Activated naive CD4-positive, alpha-beta T cell treated with anti-CD3 and anti-CD28 coated beads, Interleukin-2, amount 50 U/mL, for 72 hours (primary cell): ENCODE results near the gene CPVL. TPM values are rescaled to one million over a fixed set of nuclear protein-coding genes. Genes with fewer than 3 reads are reported as not detected.

Source experiments
- ATAC-seq, 2 donors: fragments of 150-1000 bp; cut with Tn5 transposase; 2 replicates each; pipeline ENCODE4 v1.10.0; 2021; ENCODE audit warnings: mild to moderate bottlenecking in 2 of 2, moderate library complexity in 2 of 2
- DNase-seq, 2 donors: peaks; one replicate each; pipeline ENCODE4 v3.0.0; 2021 to 2022; ENCODE audit warnings: low spot score in 2 of 2
- H3K27ac Mint-ChIP-seq, 2 donors: one replicate each; pipeline ENCODE4 v1.8.0; 2022; ENCODE audit warnings: mild to moderate bottlenecking in 2 of 2, mixed read lengths in 2 of 2
- H3K36me3 Mint-ChIP-seq, 2 donors: one replicate each; pipeline ENCODE4 v1.8.0; 2022; ENCODE audit warnings: mixed read lengths in 2 of 2
- H3K9me3 Mint-ChIP-seq, 2 donors: one replicate each; pipeline ENCODE4 v1.8.0; 2022; ENCODE audit warnings: mixed read lengths in 2 of 2
- total RNA-seq, 2 donors: library from RNA; stranded (reverse); gene quantifications; one replicate each; pipeline ENCODE4 v1.2.3, GENCODE V29; 2022

The CPVL gene
- total RNA-seq, 2 donors from 2014 or later: not detected

DNA sequence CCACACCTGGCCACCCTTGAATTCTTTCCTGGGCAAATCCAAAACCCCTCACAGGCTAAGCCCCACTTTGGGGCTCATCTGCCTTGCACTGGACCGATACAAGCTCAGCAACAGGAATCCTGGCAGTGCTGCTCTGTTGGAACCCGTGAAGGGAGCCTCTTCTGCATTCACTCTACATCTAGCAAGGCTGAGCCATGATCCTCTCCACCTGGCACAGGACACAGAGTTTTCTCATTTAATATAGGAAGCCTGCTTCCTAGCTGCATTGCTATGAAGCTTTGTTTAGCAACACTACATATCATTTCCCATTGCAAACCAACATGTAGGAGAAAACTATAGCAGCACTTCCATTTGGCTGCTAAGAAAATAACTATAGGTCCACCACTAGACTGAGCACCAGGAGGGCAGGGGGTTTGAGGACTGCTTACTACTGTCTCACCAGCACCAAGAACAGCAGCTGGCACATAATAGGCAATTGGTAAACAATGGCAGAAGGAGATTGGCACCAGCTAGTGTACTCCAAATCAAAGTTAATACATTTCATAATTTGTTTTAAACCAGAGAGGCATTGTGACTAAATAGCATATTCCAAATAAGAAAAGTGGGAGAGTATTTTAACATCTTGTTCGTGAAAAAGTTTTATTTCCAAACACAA, 56.1 kb downstream of the CPVL start:
- no peak overlapping the region for H3K27ac Mint-ChIP-seq
- no peak for ATAC-seq
- no peaks in the 10 kb centered on the region for H3K36me3 Mint-ChIP-seq
- no peaks in the 10 kb centered on the region for H3K9me3 Mint-ChIP-seq
- no peak for DNase-seq

DNA sequence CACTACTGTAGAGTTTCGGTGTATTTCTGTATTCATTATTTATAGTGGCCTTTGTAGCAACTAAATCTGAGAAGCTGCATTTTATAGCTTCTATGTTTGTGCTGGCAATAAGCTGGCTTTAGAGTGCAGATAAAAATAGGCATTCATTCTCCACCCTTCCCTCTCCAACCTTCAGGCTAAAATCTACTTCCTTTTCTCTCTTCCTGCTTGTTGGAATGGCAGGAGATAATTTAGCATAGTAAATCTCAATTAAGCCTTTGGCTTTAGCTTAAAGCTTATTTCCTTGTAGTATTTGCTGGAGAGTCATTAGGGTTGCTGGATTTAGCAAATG, 58.5 kb downstream of the CPVL start:
- no peaks in the 10 kb centered on the region for H3K36me3 Mint-ChIP-seq
- no peak overlapping the region for H3K27ac Mint-ChIP-seq
- no peak for ATAC-seq
- no peaks in the 10 kb centered on the region for H3K9me3 Mint-ChIP-seq
- DNase-seq: no peak

DNA sequence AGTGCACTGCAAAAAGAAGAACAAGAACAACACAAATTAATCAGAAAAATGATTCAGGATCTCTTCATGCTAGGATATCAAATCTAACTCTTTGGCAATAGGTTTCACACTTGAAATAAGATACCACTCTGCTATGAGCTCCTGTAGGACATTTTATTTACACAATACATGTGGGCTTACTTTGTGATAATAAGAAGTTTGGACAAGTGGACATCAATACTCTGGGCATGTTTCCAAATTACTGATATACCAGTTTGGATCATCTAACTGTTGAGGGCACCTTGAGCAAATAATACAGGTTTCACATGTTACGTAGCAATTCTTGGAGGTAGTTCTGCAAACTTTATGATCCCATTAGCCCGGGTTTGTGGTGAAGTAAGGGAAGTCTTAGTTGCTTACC, 59.8 kb downstream of the CPVL start:
- ATAC-seq (no peak), DNase-seq (no peak)
- no peaks in the 10 kb centered on the region for H3K36me3 Mint-ChIP-seq
- no peaks in the 10 kb centered on the region for H3K9me3 Mint-ChIP-seq
- H3K27ac Mint-ChIP-seq: no peak overlapping the region

DNA sequence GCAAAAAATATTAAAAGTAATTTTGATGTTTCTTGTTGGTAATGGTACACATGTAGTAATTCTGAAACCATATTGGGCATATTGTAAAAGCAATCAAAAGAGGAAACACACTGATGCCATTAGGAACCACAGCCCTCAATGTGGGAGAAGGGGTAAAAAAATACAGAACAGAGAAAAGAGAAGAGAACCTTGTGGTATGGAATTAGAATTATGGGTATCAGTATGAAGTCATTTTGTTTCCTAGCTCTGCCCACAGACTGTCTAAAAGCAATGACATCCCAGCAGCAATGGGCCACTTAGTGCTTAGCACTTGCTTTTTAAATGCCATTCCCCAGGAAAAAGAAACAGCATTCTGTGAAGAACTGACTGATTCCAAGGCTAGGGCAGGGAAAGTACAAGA, 61.5 kb downstream of the CPVL start:
- H3K36me3 Mint-ChIP-seq: no peaks in the 10 kb centered on the region
- DNase-seq: no peak
- peak in 1 of 2 donors; percentile 65 for ATAC-seq

DNA sequence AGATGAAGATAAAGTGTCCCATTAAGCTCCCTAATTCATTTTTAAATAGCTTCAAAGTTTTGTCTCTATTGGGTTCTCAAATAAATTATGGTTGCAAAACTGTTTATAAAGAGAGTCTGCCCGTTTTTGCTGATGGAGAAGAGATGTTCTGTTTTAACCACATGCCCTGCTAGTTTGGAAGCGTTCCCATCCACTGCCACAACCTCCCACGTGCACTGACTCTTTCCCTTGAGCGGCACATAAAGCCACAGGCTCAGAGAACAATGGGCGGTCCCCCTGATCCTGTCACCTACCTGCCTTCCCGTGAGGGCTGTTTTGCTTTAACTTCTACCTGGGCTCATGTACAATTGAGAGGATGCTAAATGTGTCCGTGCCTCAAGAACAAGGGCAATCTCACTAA, 65.5 kb downstream of the CPVL start:
- ATAC-seq (no peak), DNase-seq (no peak)
- no peaks in the 10 kb centered on the region for H3K36me3 Mint-ChIP-seq
- H3K27ac Mint-ChIP-seq: no peak overlapping the region
- no peaks in the 10 kb centered on the region for H3K9me3 Mint-ChIP-seq

More for the DNA sequence above, 61.5 kb downstream of the CPVL start:
- H3K9me3 Mint-ChIP-seq: no peaks in the 10 kb centered on the region
- peak overlapping the region in 1 of 2 donors; percentile 4 for H3K27ac Mint-ChIP-seq

DNA sequence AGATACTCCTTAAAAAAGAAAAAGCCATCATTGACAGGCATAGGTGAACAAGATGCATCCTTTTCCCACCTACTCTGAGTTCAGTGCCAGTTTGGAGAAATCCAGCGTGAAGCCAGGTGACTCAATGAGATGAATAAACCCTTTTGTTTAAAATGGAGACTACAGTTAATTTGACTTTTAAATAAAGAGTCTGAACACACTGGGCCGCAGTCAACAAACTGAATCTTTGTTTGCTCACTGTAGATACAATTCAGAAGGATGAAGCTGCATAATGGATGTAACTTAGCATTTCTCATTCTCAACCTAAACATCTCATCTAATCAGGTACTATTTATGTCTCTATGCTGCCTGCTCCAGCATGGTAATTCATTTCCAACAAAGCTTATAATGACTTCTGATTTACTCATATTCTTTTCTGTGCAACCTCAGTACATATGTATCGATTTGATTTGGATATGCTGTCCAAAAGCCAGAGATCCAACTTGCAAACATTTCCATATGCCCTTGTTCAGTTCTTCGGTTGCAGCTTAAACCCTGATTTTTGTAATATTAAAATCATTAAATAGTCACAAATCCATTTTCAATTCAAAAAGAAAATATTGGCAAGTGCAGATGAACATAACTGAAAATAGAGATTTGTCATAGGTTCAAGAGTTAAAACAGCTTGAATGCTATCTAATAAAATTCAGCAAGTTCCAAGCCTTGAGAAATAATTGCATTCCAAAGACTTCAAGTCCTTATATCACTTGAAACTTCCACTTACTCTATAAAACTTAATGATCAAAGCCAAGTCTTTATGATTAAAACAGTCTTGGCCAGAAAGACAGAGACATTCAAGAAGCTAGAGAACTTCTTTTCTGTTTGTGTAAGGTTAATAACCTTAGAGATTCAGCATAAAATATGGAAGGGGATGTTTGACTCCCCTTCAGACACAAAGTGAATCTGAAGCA, 67.8 kb downstream of the CPVL start:
- ATAC-seq: no peak
- no peak for DNase-seq

DNA sequence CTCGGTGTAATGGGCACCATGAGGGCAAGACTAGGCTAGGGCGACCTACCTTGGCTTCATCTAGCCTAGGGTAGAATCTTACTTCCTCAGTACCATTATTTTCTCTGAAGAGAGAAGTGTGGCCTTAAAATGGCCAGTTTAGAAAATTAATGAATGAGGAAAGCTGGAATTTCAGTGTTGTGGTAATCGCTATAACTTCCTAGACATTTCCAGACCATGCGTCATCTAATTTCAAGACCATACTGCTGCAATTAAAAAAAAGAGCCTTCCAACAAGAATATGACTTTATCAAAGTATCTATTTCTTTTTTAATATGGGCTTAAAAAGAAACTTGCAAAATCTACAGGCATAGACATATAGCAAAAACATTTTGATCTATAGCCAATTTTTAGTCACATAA, 68.5 kb downstream of the CPVL start:
- no peak overlapping the region for H3K27ac Mint-ChIP-seq
- H3K9me3 Mint-ChIP-seq: no peaks in the 10 kb centered on the region
- no peak for ATAC-seq
- no peak for DNase-seq
- H3K36me3 Mint-ChIP-seq: no peaks in the 10 kb centered on the region

More for the DNA sequence above, 67.8 kb downstream of the CPVL start:
- H3K36me3 Mint-ChIP-seq: no peaks in the 10 kb centered on the region
- no peak overlapping the region for H3K27ac Mint-ChIP-seq
- no peaks in the 10 kb centered on the region for H3K9me3 Mint-ChIP-seq

DNA sequence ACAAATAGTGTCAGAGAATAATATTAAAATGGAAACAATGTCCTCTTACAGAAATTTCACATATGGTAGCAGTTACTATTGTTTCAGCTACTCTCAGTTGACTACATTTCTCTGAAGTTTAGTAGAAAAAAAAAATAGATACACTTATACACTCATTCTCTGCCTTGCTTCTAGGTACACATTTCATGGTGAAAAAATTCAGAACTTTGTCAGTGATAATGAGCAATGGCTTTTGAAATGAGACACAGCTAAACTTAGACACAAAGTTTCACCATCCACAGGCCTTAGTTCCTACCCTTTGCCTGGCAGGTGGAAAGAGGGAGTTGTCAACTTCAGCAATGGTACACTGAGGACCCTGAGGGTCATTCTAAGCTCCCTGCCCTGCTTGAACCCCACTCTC, 69.2 kb downstream of the CPVL start:
- peak in 1 of 2 donors; percentile 50 for ATAC-seq
- no peak for DNase-seq
- H3K27ac Mint-ChIP-seq: no peak overlapping the region
- H3K9me3 Mint-ChIP-seq: no peaks in the 10 kb centered on the region
- no peaks in the 10 kb centered on the region for H3K36me3 Mint-ChIP-seq

DNA sequence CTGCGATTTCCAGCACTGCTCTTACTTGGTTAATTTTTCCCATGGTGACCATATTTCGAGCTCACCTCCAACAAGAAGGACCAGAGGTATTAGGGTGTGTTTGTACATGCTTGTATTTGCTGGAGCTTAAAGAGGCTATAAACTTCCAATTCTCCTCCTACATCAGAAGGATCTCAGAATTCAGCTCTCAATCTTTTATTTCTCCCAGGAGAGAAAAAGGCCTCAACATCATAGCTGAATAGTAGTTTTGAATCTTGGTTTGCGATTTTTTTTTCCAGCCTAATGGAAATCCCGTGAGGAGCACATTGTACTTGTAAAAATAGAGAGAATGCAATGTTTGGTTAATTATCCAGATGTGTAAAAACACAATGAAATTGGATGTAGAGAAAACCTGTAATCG, 69.7 kb downstream of the CPVL start:
- Mint-ChIP-seq H3K36me3 (no peaks in the 10 kb centered on the region), H3K27ac (no peak overlapping the region), H3K9me3 (no peaks in the 10 kb centered on the region)
- no peak for ATAC-seq
- no peak for DNase-seq

DNA sequence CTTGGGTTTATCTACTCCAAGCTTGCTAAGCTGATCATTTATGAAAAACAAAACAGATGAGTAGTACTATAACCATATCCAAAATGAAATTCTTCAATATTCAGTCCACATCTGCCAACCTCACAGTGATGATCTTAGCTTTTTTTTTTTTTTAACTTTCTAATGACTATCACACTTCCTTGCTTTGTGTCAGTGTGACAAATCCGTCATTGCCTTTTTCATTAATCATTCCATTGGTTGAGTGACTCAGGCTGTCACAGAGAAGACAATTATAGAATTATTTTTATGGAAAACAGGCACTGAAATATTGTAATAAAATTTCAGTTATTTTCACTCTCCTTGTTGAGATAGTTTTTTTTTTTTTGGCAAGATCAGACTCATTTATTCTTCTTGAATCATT, 70.7 kb downstream of the CPVL start:
- no peak overlapping the region for H3K27ac Mint-ChIP-seq
- H3K9me3 Mint-ChIP-seq: no peaks in the 10 kb centered on the region
- DNase-seq (no peak), ATAC-seq (no peak)
- H3K36me3 Mint-ChIP-seq: no peaks in the 10 kb centered on the region

DNA sequence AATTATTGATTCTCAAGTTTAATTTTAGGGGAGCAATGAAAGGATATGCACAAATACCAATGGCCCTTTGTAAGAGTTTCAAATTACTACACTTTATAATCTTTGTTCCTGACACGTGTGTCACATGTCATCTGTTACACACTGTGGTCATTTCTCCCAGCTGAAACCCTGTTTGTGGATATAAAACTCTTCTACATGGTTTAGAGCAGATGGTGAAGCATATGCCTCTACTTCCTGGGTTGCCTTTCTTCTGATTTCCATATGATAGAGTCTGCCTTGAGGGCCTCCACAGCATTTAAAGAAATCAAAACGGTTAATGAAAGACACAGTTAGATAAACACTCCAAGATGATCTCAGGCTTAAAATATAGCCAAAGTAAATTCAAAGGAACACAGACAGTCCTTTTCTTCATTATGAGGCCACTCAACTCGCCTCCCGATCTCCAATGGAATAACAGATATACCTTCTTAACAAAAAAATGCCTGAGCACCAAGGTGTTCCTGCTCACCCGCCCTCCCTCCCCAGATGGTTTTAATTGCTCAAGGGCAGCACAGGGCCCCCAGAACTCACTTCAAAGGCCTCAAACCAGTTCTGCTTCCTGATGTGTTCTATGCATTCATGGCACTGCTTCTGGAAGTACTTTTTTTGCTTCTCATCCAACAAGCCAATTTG, 75.0 kb downstream of the CPVL start:
- ATAC-seq: no peak

DNA sequence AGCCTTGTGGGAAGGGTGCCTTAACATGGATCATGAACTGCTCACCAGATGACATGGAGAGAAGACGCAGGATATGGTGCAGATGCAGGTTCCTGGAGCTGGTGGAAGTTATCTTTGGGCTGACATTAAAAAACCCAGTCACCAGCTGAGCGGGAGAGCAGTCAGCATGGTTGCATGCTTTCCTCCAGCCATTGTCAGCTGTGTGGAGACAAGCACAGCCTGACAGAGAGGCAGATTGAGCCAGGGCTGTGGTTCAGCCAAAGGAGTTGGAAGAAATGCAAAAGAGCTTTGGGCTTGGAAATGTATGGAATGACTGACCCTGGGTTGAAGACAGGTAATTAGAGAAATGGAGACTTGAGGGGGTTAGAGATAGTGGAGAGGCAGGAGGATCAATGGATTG, 79.7 kb downstream of the CPVL start:
- ATAC-seq: no peak
- Mint-ChIP-seq H3K9me3 (no peaks in the 10 kb centered on the region), H3K36me3 (no peaks in the 10 kb centered on the region), H3K27ac (no peak overlapping the region)
- DNase-seq: no peak

More for the DNA sequence above, 75.0 kb downstream of the CPVL start:
- H3K27ac Mint-ChIP-seq: no peak overlapping the region
- H3K36me3 Mint-ChIP-seq: no peaks in the 10 kb centered on the region
- no peaks in the 10 kb centered on the region for H3K9me3 Mint-ChIP-seq
- DNase-seq: no peak

DNA sequence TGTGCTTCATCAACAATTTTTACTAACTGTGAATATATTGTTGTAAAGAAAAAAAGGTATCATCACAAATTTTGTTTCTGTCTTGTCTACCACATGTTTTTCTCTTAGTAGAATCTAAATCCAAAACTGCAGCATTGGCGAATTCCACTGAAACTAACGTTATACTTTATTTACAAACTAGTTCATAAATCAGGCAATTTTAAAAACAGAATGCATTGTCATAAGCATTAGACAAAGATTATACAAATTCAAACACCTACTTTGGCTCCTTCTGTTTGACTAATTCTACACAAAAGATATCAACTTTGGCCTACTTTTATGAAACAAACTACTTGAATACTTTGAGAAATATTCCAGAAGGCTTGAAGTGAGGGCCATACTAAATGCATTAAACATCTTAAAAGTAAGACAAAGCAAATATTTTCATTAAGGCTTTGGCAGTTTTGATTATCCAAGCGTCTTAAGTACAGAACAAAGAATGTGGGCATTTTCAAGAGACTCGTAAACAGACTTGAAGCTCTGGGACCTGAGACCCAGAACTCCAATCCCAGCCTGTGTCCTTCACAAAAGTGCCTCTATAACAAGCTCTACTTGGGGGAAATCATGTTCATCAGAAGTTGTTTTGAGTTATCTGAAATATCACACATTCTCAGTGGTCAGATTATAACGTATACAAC, 81.0 kb downstream of the CPVL start:
- ATAC-seq: no peak

DNA sequence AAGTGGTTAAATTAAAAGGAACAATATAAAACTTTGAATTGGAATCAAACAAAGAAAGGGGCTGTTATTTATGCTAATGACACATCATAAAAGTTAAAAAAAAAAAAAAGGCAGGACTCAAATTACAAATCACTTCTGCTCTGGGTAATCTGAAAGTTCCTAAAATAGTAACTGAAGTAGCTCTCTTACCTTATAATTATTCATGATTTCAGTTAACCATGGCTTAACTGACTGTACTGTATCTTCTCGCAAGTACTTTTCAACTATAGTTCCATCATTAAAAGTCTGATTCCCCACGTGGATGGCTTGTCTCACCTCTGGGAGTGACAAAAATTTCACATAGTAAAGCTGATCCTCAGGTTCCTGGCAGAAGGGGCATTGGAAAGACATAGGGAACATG, 82.5 kb downstream of the CPVL start:
- no peak overlapping the region for H3K27ac Mint-ChIP-seq
- DNase-seq (no peak), ATAC-seq (no peak)
- no peaks in the 10 kb centered on the region for H3K36me3 Mint-ChIP-seq
- peaks cover 3 to 8% of the 10 kb centered on the region in 2 donors for H3K9me3 Mint-ChIP-seq

More for the DNA sequence above, 81.0 kb downstream of the CPVL start:
- no peaks in the 10 kb centered on the region for H3K36me3 Mint-ChIP-seq
- no peak for DNase-seq
- H3K9me3 Mint-ChIP-seq: no peaks in the 10 kb centered on the region
- H3K27ac Mint-ChIP-seq: no peak overlapping the region

DNA sequence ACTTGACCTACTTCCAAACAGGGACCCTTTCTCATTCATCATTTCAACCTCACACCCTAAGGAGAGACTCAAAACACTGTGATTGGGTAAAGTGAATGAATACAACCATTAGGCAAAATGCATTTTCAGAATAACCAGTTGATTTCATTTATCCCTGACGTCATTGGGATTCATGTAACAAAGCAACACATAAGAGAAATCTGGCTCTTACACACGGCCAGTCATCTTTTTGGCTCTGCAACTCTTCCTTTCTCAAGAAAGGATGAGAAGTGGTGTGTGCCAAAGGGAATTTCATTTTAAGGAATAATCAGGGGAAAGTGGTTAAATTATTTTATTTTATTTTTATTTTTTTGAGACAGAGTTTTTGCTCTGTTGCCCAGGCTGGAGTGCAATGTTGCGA, 83.1 kb downstream of the CPVL start:
- ATAC-seq: no peak
- H3K27ac Mint-ChIP-seq: no peak overlapping the region
- peaks cover 9 to 14% of the 10 kb centered on the region in 2 donors for H3K9me3 Mint-ChIP-seq

DNA sequence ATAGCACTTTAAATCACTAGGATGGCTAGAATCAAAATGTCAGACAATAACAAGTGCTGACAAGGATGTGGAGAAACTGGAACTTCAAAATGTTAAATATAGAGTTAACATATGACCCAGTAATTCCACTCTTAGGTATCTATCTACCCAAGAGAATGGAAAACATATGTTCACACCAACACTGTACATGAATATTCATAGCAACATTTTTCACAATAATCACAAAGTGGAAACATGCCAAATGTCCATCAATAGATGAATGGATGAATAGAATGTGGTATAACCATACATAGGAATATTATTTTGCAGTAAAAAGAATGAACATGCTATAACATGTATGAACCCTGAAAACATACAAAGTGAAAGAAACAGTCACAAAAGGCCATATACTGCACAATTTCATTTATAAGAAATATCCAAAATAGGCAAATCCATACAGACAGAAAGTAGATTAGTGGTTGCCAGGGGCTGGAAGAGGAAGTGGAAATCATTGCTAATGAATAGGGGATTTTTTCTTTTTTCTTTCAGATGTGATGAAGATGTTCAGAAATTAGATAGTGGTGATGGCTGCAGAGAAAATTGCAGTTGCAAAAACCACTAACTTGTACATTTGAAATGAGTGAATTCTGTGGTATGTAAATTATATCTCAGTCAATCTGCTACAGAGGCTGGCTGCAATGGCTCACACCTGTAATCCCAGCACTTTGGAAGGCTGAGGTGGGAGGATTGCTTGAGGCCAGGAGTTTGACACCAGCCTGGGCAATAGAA, 93.0 kb downstream of the CPVL start:
- Mint-ChIP-seq H3K27ac (no peak overlapping the region), H3K9me3 (peaks cover 13 to 27% of the 10 kb centered on the region in 2 donors), H3K36me3 (peaks cover 6 to 8% of the 10 kb centered on the region in 2 donors)
- ATAC-seq: peak; percentile 22 to 88
- DNase-seq: no peak

More for the DNA sequence above, 83.1 kb downstream of the CPVL start:
- no peak for DNase-seq
- H3K36me3 Mint-ChIP-seq: no peaks in the 10 kb centered on the region
